Measurements from ENCODE around the gene XPNPEP3. TPM values are rescaled to one million over a fixed set of nuclear protein-coding genes. Genes with fewer than 3 reads are reported as not detected.

XPNPEP3 gene
- polyA plus RNA-seq, 1 donor (not counting 4 experiments of a cell fraction or from before 2014, with no cell fraction given): 21.1 TPM

- H3K9me3 ChIP-seq (ENCODE audit: control insufficient read depth, low read depth, low read length): no peaks in the 10 kb centered on the region
- peaks cover 16% of the 10 kb centered on the region for H3K79me2 ChIP-seq (ENCODE audit: control insufficient read depth, insufficient read depth, low read length)
- no peak overlapping the region for H3K9ac ChIP-seq (ENCODE audit: control insufficient read depth, extremely low read depth, insufficient read depth, low read length)
- no peak overlapping the region for H3K4me2 ChIP-seq (ENCODE audit: control insufficient read depth, extremely low read depth, insufficient read depth, low read depth, low read length)
- no peak for FAIRE-seq
- H3K27ac ChIP-seq (ENCODE audit: control insufficient read depth, insufficient read depth, low read length): no peak overlapping the region
- no peaks in the 10 kb centered on the region for H3K9me1 ChIP-seq (ENCODE audit: control insufficient read depth, extremely low read depth, insufficient read depth, low read length)
- H2AFZ ChIP-seq (ENCODE audit: control insufficient read depth, low read length): no peak overlapping the region
- no peak overlapping the region for H3K4me3 ChIP-seq (ENCODE audit: control insufficient read depth in 2 of 3, extremely low read depth in 1 of 3, insufficient read depth in 2 of 3, low read depth in 1 of 3, low read length in 3 of 3)
- peaks cover 11 to 38% of the 10 kb centered on the region in 2 experiments for H3K36me3 ChIP-seq (ENCODE audit: control insufficient read depth in 2 of 2, extremely low read depth in 1 of 2, insufficient read depth in 2 of 2, low read length in 2 of 2)
- dilution Hi-C loops (cut with MboI; ENCODE audit: extremely low pct_ligation_motif_present, low sequenced_read_pairs): no loop called here
- TF ChIP-seq EZH2 (IDR thresholded peaks at IDR 0.05; ENCODE audit: low read length) (no peak), CTCF (optimal IDR thresholded peaks at IDR 0.05 in 1 of 3, IDR thresholded peaks at IDR 0.05 in 1 of 3, conservative IDR thresholded peaks at IDR 0.05 in 1 of 3; ENCODE audit: extremely low read depth in 1 of 3, insufficient read depth in 2 of 3, low read length in 3 of 3) (no peak)
- no peak for DNase-seq (ENCODE audit: low read depth, low spot score)
- no peaks in the 10 kb centered on the region for H3K27me3 ChIP-seq (ENCODE audit: control insufficient read depth, extremely low read depth, insufficient read depth, low read length)
- no peaks in the 10 kb centered on the region for H4K20me1 ChIP-seq (ENCODE audit: control insufficient read depth, extremely low read depth, insufficient read depth, low read length)
- H3K4me1 ChIP-seq (ENCODE audit: control insufficient read depth, extremely low read depth, insufficient read depth, low read length): no peaks in the 10 kb centered on the region
These were observed 110.3 kb downstream of the XPNPEP3 start for GRCh38 chr22:40967111-40967760.

DNA sequence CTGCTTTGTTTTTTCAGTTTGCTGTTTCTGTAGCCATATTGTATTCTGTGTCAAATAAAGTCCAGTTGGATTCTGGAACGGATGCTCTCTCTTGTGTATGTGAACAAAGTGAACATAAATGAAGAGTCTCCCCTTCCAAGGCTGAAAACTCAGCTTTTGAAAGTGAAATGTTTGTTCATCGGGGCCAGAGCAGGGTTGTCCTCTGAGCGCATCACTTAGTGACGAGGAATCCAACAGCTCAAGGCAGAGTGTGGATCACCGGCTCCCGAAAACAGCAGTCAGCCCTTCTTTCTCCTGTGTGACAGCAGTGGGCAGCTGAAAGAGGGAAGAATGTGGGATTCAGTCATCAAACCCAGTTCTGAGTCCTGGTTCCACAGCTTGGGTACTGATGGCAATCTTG, 115.6 kb downstream of the XPNPEP3 start:
- FAIRE-seq: no peak

More for the DNA sequence above, 115.6 kb downstream of the XPNPEP3 start:
- no peak overlapping the region for H2AFZ ChIP-seq (ENCODE audit: control insufficient read depth, low read length)
- no peaks in the 10 kb centered on the region for H3K4me1 ChIP-seq (ENCODE audit: control insufficient read depth, extremely low read depth, insufficient read depth, low read length)
- no peaks in the 10 kb centered on the region for H3K9me1 ChIP-seq (ENCODE audit: control insufficient read depth, extremely low read depth, insufficient read depth, low read length)
- no peak overlapping the region for H3K9ac ChIP-seq (ENCODE audit: control insufficient read depth, extremely low read depth, insufficient read depth, low read length)
- no peaks in the 10 kb centered on the region for H3K79me2 ChIP-seq (ENCODE audit: control insufficient read depth, insufficient read depth, low read length)
- no peaks in the 10 kb centered on the region for H3K9me3 ChIP-seq (ENCODE audit: control insufficient read depth, low read depth, low read length)
- H4K20me1 ChIP-seq (ENCODE audit: control insufficient read depth, extremely low read depth, insufficient read depth, low read length): no peaks in the 10 kb centered on the region
- no peaks in the 10 kb centered on the region for H3K27me3 ChIP-seq (ENCODE audit: control insufficient read depth, extremely low read depth, insufficient read depth, low read length)
- no peak overlapping the region for H3K27ac ChIP-seq (ENCODE audit: control insufficient read depth, insufficient read depth, low read length)
- dilution Hi-C loops (cut with MboI; ENCODE audit: extremely low pct_ligation_motif_present, low sequenced_read_pairs): no loop called here
- no peak for DNase-seq (ENCODE audit: low read depth, low spot score)
- H3K4me2 ChIP-seq (ENCODE audit: control insufficient read depth, extremely low read depth, insufficient read depth, low read depth, low read length): no peak overlapping the region
- H3K4me3 ChIP-seq (ENCODE audit: control insufficient read depth in 2 of 3, extremely low read depth in 1 of 3, insufficient read depth in 2 of 3, low read depth in 1 of 3, low read length in 3 of 3): no peak overlapping the region
- peaks cover 6 to 22% of the 10 kb centered on the region in 2 experiments for H3K36me3 ChIP-seq (ENCODE audit: control insufficient read depth in 2 of 2, extremely low read depth in 1 of 2, insufficient read depth in 2 of 2, low read length in 2 of 2)
- TF ChIP-seq EZH2 (IDR thresholded peaks at IDR 0.05; ENCODE audit: low read length): no peak
- TF ChIP-seq CTCF (optimal IDR thresholded peaks at IDR 0.05 in 1 of 3, IDR thresholded peaks at IDR 0.05 in 1 of 3, conservative IDR thresholded peaks at IDR 0.05 in 1 of 3; ENCODE audit: extremely low read depth in 1 of 3, insufficient read depth in 2 of 3, low read length in 3 of 3): no peak

All from keratinocyte (primary cell).